ENCODE measurements around the gene RBM8A.

DNA sequence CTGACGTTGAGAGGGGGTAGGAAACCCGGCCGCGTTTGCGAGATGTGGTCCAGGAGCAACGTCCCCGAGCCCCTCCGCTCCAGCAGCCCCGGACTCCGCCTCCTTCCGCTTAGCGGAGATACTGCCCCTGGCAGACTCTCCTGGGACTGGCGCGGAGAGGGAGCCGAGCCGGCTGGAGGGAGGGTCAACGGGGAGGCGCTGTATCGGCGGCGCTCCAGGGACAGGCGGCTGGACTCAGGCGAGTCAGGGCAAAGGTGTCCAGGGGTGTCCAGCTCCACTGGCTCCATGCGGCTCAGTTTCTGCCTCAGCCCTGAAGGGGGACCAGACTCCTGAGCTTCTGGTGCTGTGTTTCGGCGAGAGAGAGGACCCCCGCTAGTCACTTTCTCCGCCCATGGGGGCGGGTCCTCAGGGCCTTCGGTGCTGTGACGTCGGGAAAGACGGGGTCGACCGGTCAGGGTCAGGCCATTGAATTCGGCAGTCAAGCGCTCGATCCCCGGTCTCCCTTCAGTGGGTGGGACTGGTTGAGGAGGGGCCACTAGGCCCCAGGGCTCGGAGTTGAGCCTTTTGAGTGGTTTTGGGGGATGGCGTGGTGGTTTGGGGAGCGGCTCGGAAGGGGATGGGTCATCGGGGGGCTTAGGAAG is 33.3 kb upstream of the RBM8A start:
- TF ChIP-seq TAF1 (IDR thresholded peaks at IDR 0.05; ENCODE audit: low read depth) (peak; percentile 50; the same call in 1 of the 2 replicates), RAD21 (IDR thresholded peaks at IDR 0.05; ENCODE audit: low read depth) (no peak), MAX (IDR thresholded peaks at IDR 0.05) (peak; percentile 64), TCF12 (IDR thresholded peaks at IDR 0.05; ENCODE audit: low read depth) (0 out of 2 replicates have a peak, but pooled peaks have one; percentile 31), CEBPB (IDR thresholded peaks at IDR 0.05) (no peak), ZBTB7A (IDR thresholded peaks at IDR 0.05; ENCODE audit: low read depth) (no peak), YY1 (IDR thresholded peaks at IDR 0.05; ENCODE audit: low read depth) (0 out of 2 replicates have a peak, but pooled peaks have one; percentile 19), NFIC (IDR thresholded peaks at IDR 0.05) (no peak), EGR1 (IDR thresholded peaks at IDR 0.05) (no peak), TEAD4 (IDR thresholded peaks at IDR 0.05) (no peak), EP300 (IDR thresholded peaks at IDR 0.05; ENCODE audit: borderline replicate concordance) (peak; percentile 20; the same call in 1 of the 2 replicates)
